Esophagus muscularis mucosa (tissue), 4 donors: ENCODE measurements around the gene MYH7B.

Experiments
- EP300 ChIP-seq: sonication (generic); formaldehyde crosslinking; IDR thresholded peaks from one replicate; pipeline ENCODE4 v1.6.1; 2017; ENCODE audit warnings: antibody characterized with exemption
- POLR2A ChIP-seq: fragments of 450-650 bp; IDR thresholded peaks from one replicate; pipeline ENCODE4 v1.6.1; 2017; ENCODE audit warnings: antibody characterized with exemption, moderate library complexity, mild to moderate bottlenecking, low read depth
- TF ChIP-seq, protein P1 (sequence below), 3 experiments: fragments of 200-600 bp in 2 of 3; fragments of 450-650 bp in 1 of 3; sonication (generic) in 2 of 3; IDR thresholded peaks; one replicate each; pipeline ENCODE4 v1.5.1; 2017 to 2019; ENCODE audit warnings: antibody characterized with exemption in 3 of 3, mild to moderate bottlenecking in 2 of 3, moderate library complexity in 1 of 3

DNA sequence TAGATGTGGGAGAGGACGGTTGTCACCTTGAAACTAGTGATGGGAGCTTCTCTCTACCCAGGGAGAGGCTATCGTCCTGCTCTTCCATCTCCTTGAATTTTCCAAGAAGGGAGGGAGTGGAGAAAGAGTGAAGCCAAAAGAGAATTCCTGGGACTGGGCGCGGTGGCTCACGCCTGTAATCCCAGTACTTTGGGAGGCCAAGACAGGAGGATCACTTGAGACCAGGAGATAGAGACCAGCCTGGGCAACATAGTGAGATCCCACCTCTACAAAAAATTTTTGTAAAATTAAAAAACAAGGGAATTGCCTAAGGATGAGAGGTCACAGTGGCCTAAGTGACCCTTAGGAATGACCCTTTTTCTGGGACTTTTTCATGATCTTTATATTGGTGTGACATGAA, 8.8 kb downstream of the MYH7B start:
- TF ChIP-seq, protein P1, sequence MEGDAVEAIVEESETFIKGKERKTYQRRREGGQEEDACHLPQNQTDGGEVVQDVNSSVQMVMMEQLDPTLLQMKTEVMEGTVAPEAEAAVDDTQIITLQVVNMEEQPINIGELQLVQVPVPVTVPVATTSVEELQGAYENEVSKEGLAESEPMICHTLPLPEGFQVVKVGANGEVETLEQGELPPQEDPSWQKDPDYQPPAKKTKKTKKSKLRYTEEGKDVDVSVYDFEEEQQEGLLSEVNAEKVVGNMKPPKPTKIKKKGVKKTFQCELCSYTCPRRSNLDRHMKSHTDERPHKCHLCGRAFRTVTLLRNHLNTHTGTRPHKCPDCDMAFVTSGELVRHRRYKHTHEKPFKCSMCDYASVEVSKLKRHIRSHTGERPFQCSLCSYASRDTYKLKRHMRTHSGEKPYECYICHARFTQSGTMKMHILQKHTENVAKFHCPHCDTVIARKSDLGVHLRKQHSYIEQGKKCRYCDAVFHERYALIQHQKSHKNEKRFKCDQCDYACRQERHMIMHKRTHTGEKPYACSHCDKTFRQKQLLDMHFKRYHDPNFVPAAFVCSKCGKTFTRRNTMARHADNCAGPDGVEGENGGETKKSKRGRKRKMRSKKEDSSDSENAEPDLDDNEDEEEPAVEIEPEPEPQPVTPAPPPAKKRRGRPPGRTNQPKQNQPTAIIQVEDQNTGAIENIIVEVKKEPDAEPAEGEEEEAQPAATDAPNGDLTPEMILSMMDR (IDR thresholded peaks at IDR 0.05) = no peak
- TF ChIP-seq EP300 (no peak), POLR2A (no peak)
